HL-60/S4 treated with retinoic acid at 250 ng/mL for 4 days and 3 days (cell line): ENCODE data around the gene AVEN.

Experiments used
- in situ Hi-C: fragments of 300-500 bp; cut with MboI; formaldehyde crosslinking; loops from 2 replicates; pipeline ENCODE4 v1.7.0; 2022; ENCODE audit warnings: low sequenced_read_pairs

AVEN gene

GRCh38 chr15:33934921-33935320 lies 104.1 kb downstream of the AVEN start:
- in situ Hi-C loops, result no loop called here

- in situ Hi-C loops, result no loop called here
These were observed 104.6 kb downstream of the AVEN start for GRCh38 chr15:33934396-33934795.

GRCh38 chr15:33932734-33933133 lies 106.3 kb downstream of the AVEN start:
- in situ Hi-C loops, result no loop called here

- in situ Hi-C loops, result no loop called here
These were observed 112.7 kb downstream of the AVEN start for GRCh38 chr15:33926260-33926659.

- in situ Hi-C loops, result no loop called here
These were observed 115.6 kb downstream of the AVEN start for GRCh38 chr15:33923446-33923845.

- in situ Hi-C loops, result no loop called here
These were observed 123.2 kb downstream of the AVEN start for GRCh38 chr15:33915571-33916407.

- in situ Hi-C loops, result no loop called here
These were observed 125.5 kb downstream of the AVEN start for GRCh38 chr15:33913459-33913858.

GRCh38 chr15:33912326-33912725 lies 126.7 kb downstream of the AVEN start:
- in situ Hi-C loops, result no loop called here

GRCh38 chr15:33910741-33911140 lies 128.3 kb downstream of the AVEN start:
- in situ Hi-C loops, result no loop called here

GRCh38 chr15:33908406-33908805 lies 130.6 kb downstream of the AVEN start:
- in situ Hi-C loops, result no loop called here

- in situ Hi-C loops, result no loop called here
These were observed 131.7 kb downstream of the AVEN start for GRCh38 chr15:33907326-33907725.

GRCh38 chr15:33903661-33904060 lies 135.3 kb downstream of the AVEN start:
- in situ Hi-C loops, result no loop called here

GRCh38 chr15:33902043-33902442 lies 137.0 kb downstream of the AVEN start:
- in situ Hi-C loops, result no loop called here

GRCh38 chr15:33894193-33894592 lies 144.8 kb downstream of the AVEN start:
- in situ Hi-C loops, result no loop called here

GRCh38 chr15:33888176-33888575 lies 150.8 kb downstream of the AVEN start:
- in situ Hi-C loops, result no loop called here

- in situ Hi-C loops, result no loop called here
These were observed 156.1 kb downstream of the AVEN start for GRCh38 chr15:33882921-33883320.

GRCh38 chr15:33874156-33874555 lies 164.8 kb downstream of the AVEN start:
- in situ Hi-C loops, result no loop called here

- in situ Hi-C loops, result no loop called here
These were observed 166.4 kb downstream of the AVEN start for GRCh38 chr15:33872416-33873106.

- in situ Hi-C loops, result no loop called here
These were observed 167.0 kb downstream of the AVEN start for GRCh38 chr15:33871980-33872379.

- in situ Hi-C loops, result no loop called here
These were observed 172.8 kb downstream of the AVEN start for GRCh38 chr15:33866101-33866737.

- in situ Hi-C loops, result no loop called here
These were observed 173.6 kb downstream of the AVEN start for GRCh38 chr15:33865416-33865815.
